Spleen (tissue), 7 donors: Measurements from ENCODE around the gene OSBPL10.

ENCODE experiments used
- CTCF ChIP-seq, 11 experiments: fragments of 200-600 bp in 7 of 11; fragments of 450-650 bp in 4 of 11; sonication (generic) in 4 of 11; IDR thresholded peaks in 8 of 11; conservative IDR thresholded peaks in 3 of 11; 1 replicate in 7 of 11; 2 replicates in 4 of 11; pipeline versions ENCODE4 v1.4.0 to v1.8.0; 2016 to 2021; ENCODE audit warnings: antibody characterized with exemption in 11 of 11, inconsistent platforms in 4 of 11, mild to moderate bottlenecking in 1 of 11
- POLR2A ChIP-seq, 3 donors: fragments of 450-650 bp; IDR thresholded peaks; one replicate each; pipeline ENCODE4 v1.5.1; 2017; ENCODE audit warnings: antibody characterized with exemption in 3 of 3, mild to moderate bottlenecking in 1 of 3
- POLR2AphosphoS5 ChIP-seq, 3 donors: sonication (generic); formaldehyde crosslinking; IDR thresholded peaks; one replicate each; pipeline ENCODE4 v1.5.1; 2017; ENCODE audit warnings: antibody characterized with exemption in 3 of 3
- donor health status: DM: no; HTN: no; CAD: no; lungs with moderate emphysema.
- donor health status: DM: no; HTN: no; CAD: no.
- donor health status: DM: no; HTN: no; CAD: no.

DNA sequence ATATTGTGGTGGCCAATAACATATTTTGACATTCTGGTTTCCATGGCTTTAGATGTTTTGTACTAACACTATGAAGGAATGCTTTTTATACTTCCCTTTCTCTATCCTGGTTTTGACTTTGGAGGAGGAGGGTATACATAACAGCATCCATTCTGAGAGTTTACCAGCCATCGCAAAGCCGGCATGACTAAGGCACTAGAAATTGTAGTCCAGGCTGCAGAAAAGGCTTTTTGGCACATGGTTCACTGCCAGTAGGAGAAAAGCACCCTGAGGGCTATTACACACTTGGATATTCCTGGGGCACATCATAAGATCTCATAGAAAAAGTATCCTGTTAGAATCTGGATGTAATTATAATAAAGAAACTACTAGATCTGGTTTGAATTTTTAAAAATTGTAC is 346.6 kb downstream of the OSBPL10 start:
- TF ChIP-seq CTCF (IDR thresholded peaks at IDR 0.05 in 8 of 11, conservative IDR thresholded peaks at IDR 0.05 in 3 of 11) (no peak), POLR2AphosphoS5 (IDR thresholded peaks at IDR 0.05) (no peak), POLR2A (IDR thresholded peaks at IDR 0.05) (no peak)
